ENCODE results near the gene MYEF2.

DNA sequence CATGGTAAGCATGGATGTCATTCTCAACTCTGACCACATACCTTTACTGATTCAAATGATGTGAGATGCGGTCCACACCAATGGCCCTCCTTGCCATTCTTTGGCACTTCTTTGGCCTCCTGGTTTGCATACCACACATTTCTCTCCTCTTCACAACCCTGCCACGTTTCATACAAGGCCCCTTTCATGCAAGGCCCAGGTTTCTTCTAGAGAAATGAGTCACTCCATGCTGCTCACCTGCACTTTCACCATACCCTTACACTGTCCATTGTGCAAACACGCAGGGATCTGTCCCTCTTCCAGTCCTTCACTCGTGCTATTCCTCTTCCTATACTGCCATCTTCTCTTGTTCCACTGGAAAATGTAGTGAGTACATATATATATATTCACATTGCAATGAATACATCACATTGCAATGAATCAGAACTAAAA lies 81.7 kb downstream of the MYEF2 start:
- TF ChIP-seq CTCF (conservative IDR thresholded peaks at IDR 0.05; ENCODE audit: low read depth, low read length) (no peak), EZH2 (IDR thresholded peaks at IDR 0.05; ENCODE audit: low read length, unreplicated experiment) (no peak), EZH2phosphoT487 (IDR thresholded peaks at IDR 0.05; ENCODE audit: borderline replicate concordance, low read length) (no peak)
